Stimulated activated CD8-positive, alpha-beta memory T cell treated with anti-CD3 and anti-CD28 coated beads, Interleukin-4, amount 100 ng/mL, for 48 hours (primary cell): ENCODE data around the gene SPRR2E.
"Not testable (repeated sequence)": the region's sequence is repeated elsewhere in the genome, so short reads cannot be mapped to it uniquely, and the experiment has no call there.

Experiments used
- DNase-seq: peaks from one replicate; pipeline ENCODE4 v3.0.0-alpha.2; 2020

Gene SPRR2E

GRCh38 chr1:153058826-153059784 lies 35.2 kb downstream of the SPRR2E start:
- DNase-seq, result no peak

- no peak for DNase-seq
Observed at GRCh38 chr1:153058154-153058553, 36.2 kb downstream of the SPRR2E start.

- DNase-seq, result no peak
Observed at GRCh38 chr1:153057375-153057774, 37.0 kb downstream of the SPRR2E start, which contains the start of gene SPRR2A. Gene SPRR2A, minus strand, starts transcription at chr1:153057512. Its CDS starts 777 bp downstream, at chr1:153056735.

GRCh38 chr1:153056111-153056510 lies 38.2 kb downstream of the SPRR2E start:
- DNase-seq, result not testable (repeated sequence)

- no peak for DNase-seq
Observed at GRCh38 chr1:153049211-153049610, 45.1 kb downstream of the SPRR2E start.
